HL-60 (cell line): ENCODE data around the gene BCL11B.

Experiments used
- DNase-seq, 2 experiments: peaks; one replicate each; pipeline ENCODE4 v3.0.0-alpha.2; 2010 to 2020; ENCODE audit warnings: low read depth in 1 of 2, low spot score in 1 of 2
- H3K27ac ChIP-seq: fragments of 250-450 bp; sonication (Bioruptor Pico); replicated peaks from 2 replicates; pipeline ENCODE4 v1.5.1; 2020; ENCODE audit warnings: mild to moderate bottlenecking, moderate library complexity
- H3K27me3 ChIP-seq: fragments of 250-450 bp; sonication (Bioruptor Pico); 2 replicates; pipeline ENCODE4 v1.5.1; 2021; ENCODE audit warnings: mild to moderate bottlenecking, moderate library complexity; ENCODE audit not compliant: insufficient read depth, poor library complexity, severe bottlenecking
- H3K4me3 ChIP-seq: replicated peaks from 2 replicates; pipeline ENCODE4 v1.5.1; 2011; ENCODE audit warnings: mild to moderate bottlenecking, control low read depth, low read length; ENCODE audit not compliant: insufficient read depth
- CTCF ChIP-seq: IDR thresholded peaks from one replicate; pipeline ENCODE4 v1.5.1; 2011; ENCODE audit warnings: low read length, control low read depth, inconsistent platforms; ENCODE audit not compliant: insufficient read depth
- GABPA ChIP-seq: IDR thresholded peaks from 2 replicates; pipeline ENCODE4 v1.6.1; 2012; ENCODE audit warnings: low read depth
- POLR2AphosphoS5 ChIP-seq: IDR thresholded peaks from 2 replicates; pipeline ENCODE4 v1.6.1; 2012; ENCODE audit warnings: low read depth
- REST ChIP-seq: IDR thresholded peaks from 2 replicates; pipeline ENCODE4 v1.6.1; 2012; ENCODE audit warnings: low read depth; ENCODE audit not compliant: insufficient replicate concordance
- SPI1 ChIP-seq: IDR thresholded peaks from 2 replicates; pipeline ENCODE4 v1.6.1; 2012; ENCODE audit warnings: low read depth, mild to moderate bottlenecking, borderline replicate concordance

BCL11B gene

DNA sequence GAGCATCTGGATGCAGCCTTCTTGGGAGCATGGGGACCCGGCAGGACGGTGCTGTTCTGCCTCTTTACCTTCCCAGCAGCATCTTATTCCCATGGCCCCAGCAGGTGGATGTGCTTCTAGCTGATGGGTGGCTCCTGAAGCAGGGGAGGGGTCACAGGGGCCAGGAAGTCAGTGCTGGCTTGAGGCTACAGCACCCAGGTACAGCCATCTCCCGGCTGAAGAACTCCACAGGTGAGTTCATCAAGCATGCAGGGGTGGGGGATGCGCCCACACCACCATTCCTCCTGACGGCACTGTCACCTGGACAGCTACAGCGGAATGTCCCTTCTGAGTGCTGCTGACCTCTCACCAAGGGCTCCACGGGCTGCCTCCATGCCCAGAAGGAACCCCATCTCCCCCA is 57.3 kb downstream of the BCL11B start:
- Histone ChIP-seq H3K27me3 (no peaks in the 10 kb centered on the region), H3K27ac (no peak overlapping the region), H3K4me3 (no peak overlapping the region)
- TF ChIP-seq GABPA, result no peak
- no peak for TF ChIP-seq SPI1
- no peak for TF ChIP-seq CTCF
- no peak for TF ChIP-seq POLR2AphosphoS5
- TF ChIP-seq REST, result no peak
- no peak for DNase-seq

DNA sequence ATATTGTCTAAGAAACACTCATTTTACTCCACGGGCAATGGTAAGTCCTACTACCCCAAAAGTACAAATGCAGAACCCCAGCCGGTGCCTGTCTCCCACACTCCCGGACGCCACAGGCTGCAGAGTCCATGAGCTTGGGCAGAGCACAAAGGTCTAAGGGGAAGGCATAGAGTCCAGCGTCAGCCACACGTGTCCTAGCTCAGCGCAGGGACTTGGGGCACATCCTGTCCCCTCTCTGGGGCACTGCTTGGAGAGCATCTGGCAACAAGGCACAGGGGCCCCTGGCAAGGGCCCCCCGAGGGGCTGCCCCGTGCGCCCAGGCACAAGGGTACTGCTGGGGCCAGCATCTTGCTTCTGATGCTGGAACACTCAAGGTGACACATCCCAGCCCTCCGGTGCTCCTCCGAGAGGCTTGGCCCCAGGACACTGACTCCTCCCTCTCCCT is 58.4 kb downstream of the BCL11B start:
- Histone ChIP-seq H3K27me3 (no peaks in the 10 kb centered on the region), H3K27ac (no peak overlapping the region), H3K4me3 (no peak overlapping the region)
- no peak for DNase-seq
- TF ChIP-seq POLR2AphosphoS5 (no peak), GABPA (no peak), SPI1 (no peak), CTCF (no peak)

GRCh38 chr14:99213101-99213500 is 58.9 kb downstream of the BCL11B start:
- DNase-seq, result no peak
- Histone ChIP-seq H3K27ac (no peak overlapping the region), H3K27me3 (no peaks in the 10 kb centered on the region), H3K4me3 (no peak overlapping the region)
- TF ChIP-seq CTCF, result no peak
- TF ChIP-seq REST, result no peak
- no peak for TF ChIP-seq SPI1
- TF ChIP-seq GABPA, result no peak

GRCh38 chr14:99212646-99213045 is 59.4 kb downstream of the BCL11B start:
- no peak for DNase-seq
- no peak overlapping the region for H3K4me3 ChIP-seq
- no peaks in the 10 kb centered on the region for H3K27me3 ChIP-seq
- H3K27ac ChIP-seq, result no peak overlapping the region
- TF ChIP-seq REST, result no peak
- no peak for TF ChIP-seq POLR2AphosphoS5
- no peak for TF ChIP-seq GABPA
- no peak for TF ChIP-seq CTCF
- no peak for TF ChIP-seq SPI1
